Activated naive CD8-positive, alpha-beta T cell treated with anti-CD3 and anti-CD28 coated beads, Interleukin-2, amount 50 U/mL, for 24 hours (primary cell): ENCODE measurements around the gene MYBPC2.
A peak's percentile ranks its signal among the peaks of the same experiment; 100 is the strongest.

Experiments
- ATAC-seq: fragments of 150-1000 bp; cut with Tn5 transposase; one replicate; pipeline ENCODE4 v1.10.0; 2021
- DNase-seq: peaks from one replicate; pipeline ENCODE4 v3.0.0; 2021
- H3K27ac Mint-ChIP-seq: one replicate; pipeline ENCODE4 v1.8.0; 2021; ENCODE audit warnings: mild to moderate bottlenecking, mixed read lengths
- H3K27me3 Mint-ChIP-seq: one replicate; pipeline ENCODE4 v1.8.0; 2021; ENCODE audit warnings: mixed read lengths
- H3K36me3 Mint-ChIP-seq: one replicate; pipeline ENCODE4 v1.8.0; 2021; ENCODE audit warnings: low read depth, mixed read lengths
- H3K4me1 Mint-ChIP-seq: one replicate; pipeline ENCODE4 v1.8.0; 2021; ENCODE audit warnings: mixed read lengths
- H3K4me3 Mint-ChIP-seq: one replicate; pipeline ENCODE4 v1.8.0; 2021; ENCODE audit warnings: mild to moderate bottlenecking, moderate library complexity, mixed read lengths
- H3K9me3 Mint-ChIP-seq: one replicate; pipeline ENCODE4 v1.8.0; 2021; ENCODE audit warnings: mixed read lengths

The MYBPC2 gene

DNA sequence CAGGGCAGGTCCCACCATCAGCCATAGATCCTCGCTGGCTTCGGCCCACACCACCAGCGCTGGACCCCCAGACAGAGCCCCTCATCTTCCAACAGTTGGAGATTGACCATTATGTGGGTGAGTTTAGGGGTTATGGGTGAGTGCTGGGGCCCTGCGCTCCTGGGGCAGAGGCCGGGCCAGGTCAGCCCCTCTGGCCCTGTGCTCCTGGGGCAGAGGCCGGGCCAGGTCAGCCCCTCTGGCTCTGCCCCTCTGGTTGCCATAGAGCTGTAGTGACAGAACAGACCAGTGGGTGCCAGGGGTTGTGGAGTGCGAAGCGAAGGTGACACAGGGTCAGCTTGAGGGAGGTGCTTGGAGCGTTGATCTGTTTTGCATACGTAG, 33.3 kb upstream of the MYBPC2 start:
- Mint-ChIP-seq H3K9me3 (no peaks in the 10 kb centered on the region), H3K36me3 (peaks cover 27% of the 10 kb centered on the region), H3K27ac (no peak overlapping the region), H3K4me3 (no peak overlapping the region), H3K4me1 (peaks cover 2% of the 10 kb centered on the region), H3K27me3 (no peaks in the 10 kb centered on the region)
- no peak for ATAC-seq
- DNase-seq = no peak

DNA sequence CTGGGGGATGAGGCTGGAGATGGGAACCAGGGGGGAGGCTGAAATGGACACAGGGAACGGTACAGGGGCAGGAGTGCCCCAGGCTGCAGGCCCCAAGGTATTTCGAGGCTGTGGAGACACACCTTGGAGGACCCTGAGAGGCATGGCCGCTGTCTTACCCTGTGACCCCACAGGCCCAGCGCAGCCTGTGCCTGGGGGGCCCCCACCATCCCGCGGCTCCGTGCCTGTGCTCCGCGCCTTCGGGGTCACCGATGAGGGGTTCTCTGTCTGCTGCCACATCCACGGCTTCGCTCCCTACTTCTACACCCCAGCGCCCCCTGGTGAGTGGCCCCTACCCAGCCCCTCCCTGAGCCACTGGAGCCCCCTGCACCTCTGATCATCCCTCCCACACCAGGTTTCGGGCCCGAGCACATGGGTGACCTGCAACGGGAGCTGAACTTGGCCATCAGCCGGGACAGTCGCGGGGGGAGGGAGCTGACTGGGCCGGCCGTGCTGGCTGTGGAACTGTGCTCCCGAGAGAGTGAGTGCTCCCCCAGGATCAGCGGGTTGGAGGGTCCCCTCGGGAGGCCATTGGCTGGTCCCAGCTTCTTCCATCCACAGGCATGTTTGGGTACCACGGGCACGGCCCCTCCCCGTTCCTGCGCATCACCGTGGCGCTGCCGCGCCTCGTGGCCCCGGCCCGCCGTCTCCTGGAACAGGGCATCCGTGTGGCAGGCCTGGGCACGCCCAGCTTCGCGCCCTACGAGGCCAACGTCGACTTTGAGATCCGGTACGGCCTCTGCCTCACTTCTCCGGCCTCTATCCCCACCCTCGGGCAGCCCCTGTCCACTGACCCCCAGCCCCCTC, 30.9 kb upstream of the MYBPC2 start:
- H3K27me3 Mint-ChIP-seq = no peaks in the 10 kb centered on the region

DNA sequence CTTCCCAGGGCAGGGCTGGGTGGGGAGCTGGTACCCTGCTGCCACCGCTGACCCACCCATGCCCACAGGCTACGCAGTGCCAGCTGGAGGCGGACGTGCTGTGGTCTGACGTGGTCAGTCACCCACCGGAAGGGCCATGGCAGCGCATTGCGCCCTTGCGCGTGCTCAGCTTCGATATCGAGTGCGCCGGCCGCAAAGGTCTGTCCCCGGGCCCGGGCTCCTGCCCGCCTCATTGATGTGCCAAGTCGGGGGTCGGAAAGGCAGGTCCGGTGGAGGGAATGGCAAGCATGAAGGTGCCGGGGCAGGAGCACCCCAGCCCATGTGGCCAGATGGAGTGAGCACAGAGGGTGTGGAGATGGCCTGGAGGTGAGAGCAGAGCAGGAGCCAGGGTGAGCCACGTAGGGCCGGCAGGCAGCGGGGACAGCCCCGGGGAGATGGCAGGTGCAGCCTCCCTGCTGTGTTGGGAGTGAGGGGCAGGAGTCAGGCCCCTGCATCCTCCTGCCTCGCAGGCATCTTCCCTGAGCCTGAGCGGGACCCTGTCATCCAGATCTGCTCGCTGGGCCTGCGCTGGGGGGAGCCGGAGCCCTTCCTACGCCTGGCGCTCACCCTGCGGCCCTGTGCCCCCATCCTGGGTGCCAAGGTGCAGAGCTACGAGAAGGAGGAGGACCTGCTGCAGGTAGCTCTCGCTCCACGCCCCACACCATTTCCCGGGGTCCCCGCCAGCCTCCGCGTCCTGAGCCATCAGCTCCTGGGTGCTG, 30.0 kb upstream of the MYBPC2 start:
- Mint-ChIP-seq H3K4me3 (no peak overlapping the region), H3K27me3 (no peaks in the 10 kb centered on the region), H3K36me3 (peaks cover 32% of the 10 kb centered on the region)

More for the DNA sequence above, 30.9 kb upstream of the MYBPC2 start:
- no peak for DNase-seq
- Mint-ChIP-seq H3K4me1 (no peaks in the 10 kb centered on the region), H3K9me3 (no peaks in the 10 kb centered on the region), H3K27ac (no peak overlapping the region), H3K36me3 (peaks cover 32% of the 10 kb centered on the region), H3K4me3 (no peak overlapping the region)
- ATAC-seq = no peak

DNA sequence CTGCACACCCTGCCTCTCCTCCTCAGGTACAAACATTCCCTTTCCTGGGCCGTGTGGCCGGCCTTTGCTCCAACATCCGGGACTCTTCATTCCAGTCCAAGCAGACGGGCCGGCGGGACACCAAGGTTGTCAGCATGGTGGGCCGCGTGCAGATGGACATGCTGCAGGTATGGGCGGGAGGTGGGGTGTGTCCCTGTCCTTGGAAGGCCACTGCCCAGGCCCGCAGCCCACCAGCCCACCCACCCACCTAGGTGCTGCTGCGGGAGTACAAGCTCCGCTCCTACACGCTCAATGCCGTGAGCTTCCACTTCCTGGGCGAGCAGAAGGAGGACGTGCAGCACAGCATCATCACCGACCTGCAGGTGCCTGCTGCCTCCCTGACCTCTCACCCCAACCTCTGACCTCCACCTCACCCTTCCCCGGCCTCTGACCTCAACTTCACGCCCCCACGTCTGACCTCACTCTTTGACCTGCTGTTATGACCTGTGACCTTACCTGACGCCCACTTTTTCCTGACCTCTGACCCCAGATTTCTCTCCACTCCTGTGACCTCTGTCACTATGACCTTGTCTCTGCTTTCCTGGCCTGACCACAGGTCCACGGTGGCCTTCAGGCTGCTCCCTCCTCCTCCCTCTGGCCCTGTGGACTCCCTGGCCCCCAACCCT, 26.4 kb upstream of the MYBPC2 start:
- no peaks in the 10 kb centered on the region for H3K4me1 Mint-ChIP-seq
- no peak for DNase-seq
- no peaks in the 10 kb centered on the region for H3K9me3 Mint-ChIP-seq
- peaks cover 34% of the 10 kb centered on the region for H3K36me3 Mint-ChIP-seq
- H3K27me3 Mint-ChIP-seq = no peaks in the 10 kb centered on the region
- H3K27ac Mint-ChIP-seq = no peak overlapping the region
- no peak overlapping the region for H3K4me3 Mint-ChIP-seq
- no peak for ATAC-seq

More for the DNA sequence above, 30.0 kb upstream of the MYBPC2 start:
- no peaks in the 10 kb centered on the region for H3K4me1 Mint-ChIP-seq
- H3K9me3 Mint-ChIP-seq = no peaks in the 10 kb centered on the region
- H3K27ac Mint-ChIP-seq = no peak overlapping the region
- no peak for DNase-seq
- ATAC-seq = no peak

DNA sequence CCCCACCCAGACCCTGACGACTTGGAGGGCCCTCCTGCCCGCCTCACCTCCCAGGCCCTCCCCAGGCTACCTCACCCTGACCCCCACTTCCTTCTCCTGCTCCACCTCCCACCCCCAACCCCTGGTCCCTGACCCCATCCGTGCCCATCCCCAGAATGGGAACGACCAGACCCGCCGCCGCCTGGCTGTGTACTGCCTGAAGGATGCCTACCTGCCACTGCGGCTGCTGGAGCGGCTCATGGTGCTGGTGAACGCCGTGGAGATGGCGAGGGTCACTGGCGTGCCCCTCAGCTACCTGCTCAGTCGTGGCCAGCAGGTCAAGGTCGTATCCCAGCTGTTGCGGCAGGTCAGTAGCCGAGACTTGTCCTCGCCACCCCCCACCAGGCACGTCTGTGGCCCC, 25.9 kb upstream of the MYBPC2 start:
- Mint-ChIP-seq H3K4me1 (no peaks in the 10 kb centered on the region), H3K27me3 (no peaks in the 10 kb centered on the region)

DNA sequence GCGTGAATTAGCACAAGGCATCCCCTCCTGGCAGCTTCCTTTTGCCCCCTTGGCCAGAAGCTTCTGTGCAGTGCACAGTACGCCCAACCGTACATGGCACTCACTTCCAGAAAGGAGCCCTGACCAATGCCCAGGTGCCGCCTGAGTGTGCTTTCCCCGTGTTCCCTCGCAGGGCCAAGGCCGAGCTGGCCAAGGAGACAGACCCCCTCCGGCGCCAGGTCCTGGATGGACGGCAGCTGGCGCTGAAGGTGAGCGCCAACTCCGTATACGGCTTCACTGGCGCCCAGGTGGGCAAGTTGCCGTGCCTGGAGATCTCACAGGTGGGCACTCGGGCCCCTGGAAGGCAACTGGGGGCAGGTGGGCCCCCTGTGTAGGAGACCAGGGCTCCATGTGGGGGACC, 23.3 kb upstream of the MYBPC2 start:
- Mint-ChIP-seq H3K36me3 (peaks cover 33% of the 10 kb centered on the region), H3K4me3 (no peak overlapping the region), H3K4me1 (no peaks in the 10 kb centered on the region), H3K9me3 (no peaks in the 10 kb centered on the region), H3K27ac (no peak overlapping the region), H3K27me3 (no peaks in the 10 kb centered on the region)
- no peak for ATAC-seq
- no peak for DNase-seq

More for the DNA sequence above, 25.9 kb upstream of the MYBPC2 start:
- ATAC-seq (no peak), DNase-seq (no peak)
- Mint-ChIP-seq H3K9me3 (no peaks in the 10 kb centered on the region), H3K4me3 (no peak overlapping the region), H3K27ac (no peak overlapping the region), H3K36me3 (peaks cover 34% of the 10 kb centered on the region)

DNA sequence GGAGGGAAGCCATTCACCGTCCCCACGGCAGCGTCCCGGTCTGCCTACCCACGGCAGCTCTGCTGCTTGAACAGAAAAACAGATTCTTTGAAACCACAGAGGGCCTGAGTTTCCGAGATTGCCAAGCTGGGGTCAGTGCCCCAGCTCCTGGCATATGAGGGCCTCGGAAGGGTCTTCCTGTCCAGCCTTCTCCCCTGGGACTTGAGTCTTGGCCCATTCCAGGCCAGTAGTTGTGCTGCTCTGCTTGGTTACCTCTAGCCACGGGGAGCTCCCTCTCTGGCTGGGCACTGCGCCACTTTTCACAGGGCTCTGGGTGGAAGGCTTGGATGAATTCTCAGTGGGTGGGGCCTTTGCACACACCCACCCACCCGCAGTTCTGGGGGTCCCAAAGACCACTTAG, 22.6 kb upstream of the MYBPC2 start:
- no peaks in the 10 kb centered on the region for H3K4me1 Mint-ChIP-seq
- ATAC-seq = no peak
- no peak overlapping the region for H3K27ac Mint-ChIP-seq
- no peak overlapping the region for H3K4me3 Mint-ChIP-seq
- no peaks in the 10 kb centered on the region for H3K9me3 Mint-ChIP-seq
- H3K27me3 Mint-ChIP-seq = no peaks in the 10 kb centered on the region
- peaks cover 35% of the 10 kb centered on the region for H3K36me3 Mint-ChIP-seq
- no peak for DNase-seq

DNA sequence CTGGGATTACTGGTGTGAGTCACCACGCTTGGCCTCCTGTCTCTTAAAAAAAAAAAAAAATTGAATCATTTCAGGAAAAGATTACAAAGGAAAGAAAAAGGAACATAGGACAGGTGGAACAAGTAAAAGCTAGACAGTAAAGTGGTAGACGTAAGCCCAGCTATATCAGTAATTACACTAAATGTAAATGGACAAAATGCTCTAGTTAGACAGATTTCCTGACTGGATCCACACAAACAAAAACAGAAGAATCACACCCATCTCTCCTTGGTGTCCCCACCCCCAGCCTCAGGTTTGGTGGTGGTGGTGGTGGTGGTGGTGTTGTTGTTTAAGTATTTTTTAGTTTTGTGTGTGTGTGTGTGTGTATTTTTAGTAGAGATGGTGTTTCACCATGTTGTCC, 20.3 kb upstream of the MYBPC2 start:
- no peaks in the 10 kb centered on the region for H3K27me3 Mint-ChIP-seq
- no peak overlapping the region for H3K4me3 Mint-ChIP-seq
- peaks cover 25% of the 10 kb centered on the region for H3K36me3 Mint-ChIP-seq
- no peak for DNase-seq
- no peaks in the 10 kb centered on the region for H3K4me1 Mint-ChIP-seq
- no peak overlapping the region for H3K27ac Mint-ChIP-seq
- no peaks in the 10 kb centered on the region for H3K9me3 Mint-ChIP-seq
- ATAC-seq = no peak

DNA sequence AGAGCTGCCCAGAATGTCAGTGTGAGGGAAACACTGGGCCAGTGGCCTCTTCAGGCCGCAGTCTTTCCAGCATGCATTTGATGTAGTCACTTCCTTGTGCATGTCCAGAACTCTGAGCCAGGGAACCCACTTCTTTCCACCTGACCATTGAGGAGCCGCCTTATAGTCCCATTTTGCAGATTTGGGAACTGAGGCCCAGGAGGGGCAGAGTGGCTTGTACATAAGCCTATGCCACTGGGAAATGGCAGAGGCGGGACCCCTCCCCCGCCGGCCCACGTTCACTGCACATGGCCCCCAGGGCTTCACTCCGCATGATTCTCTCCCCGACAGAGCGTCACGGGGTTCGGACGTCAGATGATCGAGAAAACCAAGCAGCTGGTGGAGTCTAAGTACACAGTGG, 19.6 kb upstream of the MYBPC2 start:
- ATAC-seq (no peak), DNase-seq (no peak)
- no peak overlapping the region for H3K27ac Mint-ChIP-seq
- H3K4me3 Mint-ChIP-seq = no peak overlapping the region
- no peaks in the 10 kb centered on the region for H3K4me1 Mint-ChIP-seq
- H3K9me3 Mint-ChIP-seq = no peaks in the 10 kb centered on the region
- no peaks in the 10 kb centered on the region for H3K27me3 Mint-ChIP-seq
- H3K36me3 Mint-ChIP-seq = peaks cover 25% of the 10 kb centered on the region

DNA sequence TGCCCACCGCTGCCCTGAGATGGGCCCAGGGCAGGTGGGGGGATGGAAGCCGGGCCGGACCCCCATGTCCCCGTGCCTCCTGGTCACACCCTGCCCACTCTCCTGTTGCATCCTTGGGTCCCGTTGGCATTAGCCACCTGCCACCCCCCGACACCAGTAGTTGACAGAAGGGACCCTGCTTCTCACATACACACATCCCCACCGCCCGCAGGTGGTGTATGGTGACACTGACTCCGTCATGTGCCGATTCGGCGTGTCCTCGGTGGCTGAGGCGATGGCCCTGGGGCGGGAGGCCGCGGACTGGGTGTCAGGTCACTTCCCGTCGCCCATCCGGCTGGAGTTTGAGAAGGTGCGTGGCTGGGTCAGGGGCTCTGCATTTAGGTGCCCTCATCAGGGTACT, 19.2 kb upstream of the MYBPC2 start:
- no peaks in the 10 kb centered on the region for H3K9me3 Mint-ChIP-seq
- no peak overlapping the region for H3K27ac Mint-ChIP-seq
- peaks cover 26% of the 10 kb centered on the region for H3K36me3 Mint-ChIP-seq
- H3K27me3 Mint-ChIP-seq = no peaks in the 10 kb centered on the region
- no peak overlapping the region for H3K4me3 Mint-ChIP-seq
- H3K4me1 Mint-ChIP-seq = peaks cover 3% of the 10 kb centered on the region
- DNase-seq (no peak), ATAC-seq (no peak)

DNA sequence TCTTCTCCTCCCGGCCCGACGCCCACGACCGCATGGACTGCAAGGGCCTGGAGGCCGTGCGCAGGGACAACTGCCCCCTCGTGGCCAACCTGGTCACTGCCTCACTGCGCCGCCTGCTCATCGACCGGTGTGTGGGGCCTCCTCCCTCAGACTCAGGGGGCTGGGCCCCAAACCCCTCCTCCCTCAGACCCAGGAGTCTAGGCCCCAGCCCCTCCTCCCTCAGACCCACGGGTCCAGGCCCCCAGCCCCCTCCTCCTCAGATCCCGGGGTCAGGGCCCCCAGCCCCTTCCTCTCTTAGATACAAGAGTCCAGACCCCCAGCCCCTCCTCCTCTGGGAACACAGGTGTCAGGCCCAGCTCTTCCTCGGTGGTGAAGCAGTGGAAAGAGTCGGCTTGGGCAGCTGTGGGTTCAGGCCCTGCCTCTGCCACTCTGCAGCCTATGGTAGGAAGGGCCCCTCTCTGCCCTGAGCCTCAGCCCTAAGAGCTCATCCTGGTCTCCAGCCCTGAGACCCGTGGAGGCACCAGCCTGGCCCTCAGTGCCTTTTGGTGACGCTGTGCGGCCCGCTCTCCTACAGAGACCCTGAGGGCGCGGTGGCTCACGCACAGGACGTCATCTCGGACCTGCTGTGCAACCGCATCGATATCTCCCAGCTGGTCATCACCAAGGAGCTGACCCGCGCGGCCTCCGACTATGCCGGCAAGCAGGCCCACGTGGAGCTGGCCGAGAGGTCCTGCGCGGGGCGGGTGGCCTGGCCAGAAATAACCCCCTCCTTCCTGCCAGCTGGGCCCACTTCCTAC, 17.6 kb upstream of the MYBPC2 start:
- Mint-ChIP-seq H3K27ac (no peak overlapping the region), H3K4me3 (no peak overlapping the region), H3K36me3 (peaks cover 24% of the 10 kb centered on the region), H3K4me1 (peaks cover 13% of the 10 kb centered on the region), H3K9me3 (no peaks in the 10 kb centered on the region), H3K27me3 (peaks cover 8% of the 10 kb centered on the region)
- ATAC-seq (peak; percentile 65), DNase-seq (peak; percentile 84)

DNA sequence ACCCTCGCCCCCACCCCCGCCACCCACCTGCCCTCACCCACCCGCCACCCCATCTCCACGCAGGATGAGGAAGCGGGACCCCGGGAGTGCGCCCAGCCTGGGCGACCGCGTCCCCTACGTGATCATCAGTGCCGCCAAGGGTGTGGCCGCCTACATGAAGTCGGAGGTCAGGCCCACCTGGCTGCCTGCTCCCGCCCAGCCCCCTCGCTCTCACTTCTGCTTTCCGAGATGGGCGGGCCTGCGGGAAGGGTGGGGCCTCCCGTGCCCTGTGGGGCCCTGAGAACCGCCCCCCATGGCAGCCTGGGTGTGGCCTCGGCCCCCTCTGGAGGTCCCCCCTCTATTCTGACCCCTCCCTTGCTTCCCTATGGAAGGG, 17.0 kb upstream of the MYBPC2 start:
- ATAC-seq (peak; percentile 11), DNase-seq (peak; percentile 48)
- Mint-ChIP-seq H3K27me3 (peaks cover 13% of the 10 kb centered on the region), H3K4me3 (no peak overlapping the region), H3K4me1 (peaks cover 16% of the 10 kb centered on the region), H3K9me3 (no peaks in the 10 kb centered on the region), H3K36me3 (peaks cover 26% of the 10 kb centered on the region), H3K27ac (no peak overlapping the region)

DNA sequence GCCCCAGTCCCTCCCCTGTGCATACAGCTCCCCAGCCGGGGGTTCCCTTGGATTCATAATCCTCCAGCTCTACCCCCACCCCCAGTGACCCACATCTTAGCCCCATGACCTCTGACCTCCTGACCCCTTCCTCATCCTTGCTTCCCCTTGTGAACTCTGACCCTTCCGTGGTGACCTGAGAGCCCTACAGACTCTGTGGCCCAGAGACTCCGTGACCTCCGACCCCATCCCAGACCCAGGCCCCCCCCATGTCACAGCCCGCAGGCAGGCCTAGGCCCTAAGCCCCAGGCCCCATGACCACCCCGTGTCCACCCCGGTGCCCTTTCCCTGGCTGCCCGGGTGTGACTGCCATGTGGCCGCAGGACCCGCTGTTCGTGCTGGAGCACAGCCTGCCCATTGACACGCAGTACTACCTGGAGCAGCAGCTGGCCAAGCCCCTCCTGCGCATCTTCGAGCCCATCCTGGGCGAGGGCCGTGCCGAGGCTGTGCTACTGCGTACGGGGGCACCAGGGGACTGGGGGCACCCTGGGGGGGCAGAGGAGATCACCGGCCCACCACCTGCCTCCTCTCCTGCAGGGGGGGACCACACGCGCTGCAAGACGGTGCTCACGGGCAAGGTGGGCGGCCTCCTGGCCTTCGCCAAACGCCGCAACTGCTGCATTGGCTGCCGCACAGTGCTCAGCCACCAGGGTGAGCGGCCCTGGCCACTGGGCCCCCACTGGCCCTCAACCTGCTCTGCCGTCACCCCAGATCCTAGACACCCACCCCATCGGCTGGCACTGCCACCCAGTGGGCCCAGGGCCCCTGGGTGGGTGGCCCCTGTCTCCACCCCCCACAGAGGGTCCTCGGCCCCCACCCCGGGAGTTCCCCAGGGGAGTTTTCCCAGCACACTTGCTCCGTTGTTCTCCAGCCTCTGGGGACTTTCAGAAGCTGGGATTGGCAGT, 16.4 kb upstream of the MYBPC2 start:
- H3K27ac Mint-ChIP-seq = no peak overlapping the region
- ATAC-seq = no peak
- DNase-seq = no peak
- H3K4me1 Mint-ChIP-seq = peaks cover 16% of the 10 kb centered on the region
- no peak overlapping the region for H3K4me3 Mint-ChIP-seq
- H3K9me3 Mint-ChIP-seq = no peaks in the 10 kb centered on the region
- peaks cover 17% of the 10 kb centered on the region for H3K27me3 Mint-ChIP-seq
- peaks cover 26% of the 10 kb centered on the region for H3K36me3 Mint-ChIP-seq
